ENCODE measurements around the gene RASL10B.

The RASL10B gene

GRCh38 chr17:35765756-35766488 is 34.5 kb downstream of the RASL10B start:
- DNase-seq (ENCODE audit: low read depth): no peak

DNA sequence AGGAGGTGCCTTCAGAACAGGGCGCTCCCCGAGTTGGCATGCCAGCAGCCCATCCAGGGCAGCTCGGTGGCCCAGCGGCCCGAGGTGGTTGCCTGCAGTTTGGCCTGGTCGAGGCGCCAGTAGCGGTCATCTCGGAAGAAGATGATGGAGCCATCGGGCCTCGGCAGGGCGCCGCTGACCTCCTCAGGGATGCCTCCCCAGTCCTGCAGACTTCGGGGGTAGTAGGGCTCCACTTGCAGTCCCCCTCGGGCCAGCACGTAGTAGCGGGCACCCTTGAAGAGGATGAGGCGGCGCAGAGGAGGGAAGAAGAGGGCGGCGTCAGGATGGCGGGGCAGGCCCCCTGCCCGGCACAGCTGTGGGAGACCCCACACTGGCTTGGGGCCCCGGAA is 35.0 kb downstream of the RASL10B start:
- DNase-seq (ENCODE audit: low read depth): no peak

DNA sequence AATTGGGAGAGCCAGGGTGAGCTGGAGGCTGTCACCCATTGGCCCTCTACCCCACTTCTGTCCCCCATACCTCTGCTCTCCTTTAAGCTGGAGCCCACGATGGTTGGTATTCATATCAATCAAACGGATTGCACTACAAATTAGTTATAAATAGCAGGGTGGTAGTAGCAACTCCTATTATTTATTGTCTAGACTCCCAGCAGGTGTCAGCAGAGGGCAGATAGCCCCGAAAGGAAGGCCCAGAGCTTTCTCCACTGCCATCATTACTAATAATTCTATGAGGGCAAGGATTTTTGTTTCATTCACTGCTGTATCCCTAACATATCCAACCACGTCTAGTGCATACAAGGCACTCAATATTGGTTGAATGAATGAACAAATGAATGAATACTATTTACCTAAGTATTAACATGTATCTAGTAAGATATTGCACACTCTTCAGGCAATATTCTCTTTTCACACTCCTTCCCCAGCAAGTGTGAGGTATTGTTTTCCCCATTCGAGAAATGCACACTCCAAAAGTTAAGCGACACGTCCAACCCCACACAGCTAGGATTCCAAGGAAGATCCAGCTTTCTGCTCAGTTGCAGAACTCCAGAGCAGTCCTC is 35.6 kb downstream of the RASL10B start:
- no peak for DNase-seq (ENCODE audit: low read depth)

DNA sequence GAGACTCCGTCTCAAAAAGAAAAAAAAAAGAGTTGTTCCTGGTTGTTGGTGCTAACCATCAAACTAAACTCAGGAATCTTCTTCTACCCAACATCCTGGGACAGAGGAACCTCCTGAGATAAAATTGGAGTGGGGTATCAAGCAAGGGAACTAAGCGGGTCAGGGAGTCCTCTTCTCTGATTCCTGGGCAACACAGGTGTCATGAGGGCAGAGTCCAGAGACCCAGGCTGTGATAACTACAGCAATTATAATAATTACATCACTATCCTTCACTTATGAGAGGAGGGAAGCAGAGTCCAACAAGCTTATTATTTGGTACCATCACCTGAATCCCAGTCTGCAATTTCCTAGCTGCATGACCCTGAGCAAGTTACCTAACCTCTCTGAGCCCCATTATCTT is 37.4 kb downstream of the RASL10B start:
- DNase-seq (ENCODE audit: low read depth): no peak

- no peak for DNase-seq (ENCODE audit: low read depth)
Measured at GRCh38 chr17:35769895-35770486, 38.6 kb downstream of the RASL10B start.

DNA sequence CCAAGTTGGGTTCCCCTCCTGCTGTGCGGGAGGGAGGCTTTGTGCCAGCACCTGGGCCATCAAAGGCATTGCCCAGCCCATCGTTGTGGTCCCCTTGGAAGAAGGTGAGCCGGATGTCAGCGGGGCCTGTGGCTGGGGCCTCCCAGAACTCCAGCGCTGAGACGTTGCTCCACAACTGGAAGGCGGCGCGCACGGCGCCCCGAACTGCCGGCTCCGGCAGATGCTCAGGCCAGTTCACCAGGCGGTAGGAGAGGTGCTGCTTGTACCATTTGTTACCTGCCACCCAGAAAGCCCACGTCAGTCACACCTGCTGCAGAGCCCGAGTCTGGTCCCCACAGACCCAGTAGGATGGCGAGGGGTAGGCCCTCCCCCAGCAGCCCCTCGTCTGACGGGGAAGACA is 41.7 kb downstream of the RASL10B start:
- DNase-seq (ENCODE audit: low read depth): no peak

DNA sequence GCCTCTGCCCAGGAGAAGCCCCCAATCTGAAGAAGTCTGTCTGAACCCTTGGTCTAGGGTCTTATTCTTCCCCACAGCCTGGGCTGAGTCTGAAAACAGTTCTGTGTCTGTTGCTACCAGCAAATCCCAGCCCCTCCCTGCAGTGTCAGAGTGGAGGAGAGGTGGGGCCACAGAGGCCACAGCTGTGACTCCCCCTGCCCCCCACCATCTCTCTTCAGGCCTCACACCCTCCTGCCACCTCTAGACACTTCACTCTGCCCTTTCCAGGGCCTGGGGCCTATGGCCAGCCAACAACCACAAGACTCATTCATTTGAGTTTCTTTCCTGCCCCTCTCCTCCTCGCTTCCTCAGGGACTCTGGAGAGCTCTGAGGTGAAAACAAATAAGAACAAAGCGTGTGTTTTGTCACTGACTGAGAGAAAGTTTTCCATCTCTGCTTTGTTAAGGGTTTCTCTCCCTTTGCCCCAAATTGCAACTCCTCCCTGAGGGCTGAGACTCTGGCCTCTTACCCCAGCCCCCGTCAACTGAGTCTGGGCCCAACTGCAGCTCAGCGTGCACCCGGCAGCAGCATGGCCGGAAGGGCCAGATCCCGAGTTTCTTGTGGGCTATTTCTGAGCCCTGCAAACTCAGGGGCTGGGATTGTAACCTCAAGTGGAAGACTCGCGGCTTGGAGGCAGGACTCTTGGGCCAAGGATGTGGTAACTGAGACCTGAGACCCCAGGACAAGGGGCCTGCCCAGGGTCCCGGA is 42.4 kb downstream of the RASL10B start:
- no peak for DNase-seq (ENCODE audit: low read depth)

DNA sequence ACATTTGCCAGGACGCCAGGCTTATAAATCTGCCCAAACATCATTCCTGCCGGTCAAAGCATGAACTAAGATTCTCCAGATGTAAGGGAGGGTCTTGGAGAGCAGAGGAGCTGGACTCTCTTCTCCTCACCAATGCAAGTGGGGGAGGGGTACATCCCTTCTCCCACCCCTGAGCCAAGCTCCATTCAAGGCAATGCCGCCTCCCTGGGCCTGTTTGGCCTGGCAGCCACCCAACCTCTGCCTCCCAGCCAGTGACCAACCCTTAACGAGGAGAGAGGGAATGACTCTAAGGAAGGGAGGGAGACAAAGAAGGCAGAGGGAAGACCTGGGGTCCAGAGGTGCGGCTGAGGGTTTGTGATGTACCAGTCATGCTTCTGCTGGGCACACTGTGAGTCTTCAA is 43.1 kb downstream of the RASL10B start:
- no peak for DNase-seq (ENCODE audit: low read depth)

- DNase-seq (ENCODE audit: low read depth): no peak
Measured at GRCh38 chr17:35775039-35775438, 43.6 kb downstream of the RASL10B start.

DNA sequence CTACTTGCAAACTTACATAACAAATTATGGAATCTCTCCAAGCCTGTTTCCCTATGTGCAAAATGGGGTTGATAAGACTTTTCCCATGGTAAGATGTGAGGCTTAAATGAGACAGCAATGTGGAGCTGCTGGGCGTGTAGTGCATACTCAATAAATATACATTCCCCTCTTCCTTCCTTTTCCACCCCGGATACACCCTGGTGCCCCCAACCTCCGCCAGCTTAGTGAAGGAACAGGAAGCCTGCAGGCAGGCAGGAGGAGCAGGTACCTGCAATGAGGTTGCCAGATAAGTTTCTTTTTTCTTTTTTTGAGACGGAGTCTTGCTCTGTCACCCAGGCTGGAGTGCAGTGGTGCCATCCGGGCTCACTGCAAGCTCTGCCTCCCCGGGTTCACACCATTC is 44.1 kb downstream of the RASL10B start:
- DNase-seq (ENCODE audit: low read depth): no peak

GRCh38 chr17:35778641-35779196 is 47.3 kb downstream of the RASL10B start:
- DNase-seq (ENCODE audit: low read depth): no peak

DNA sequence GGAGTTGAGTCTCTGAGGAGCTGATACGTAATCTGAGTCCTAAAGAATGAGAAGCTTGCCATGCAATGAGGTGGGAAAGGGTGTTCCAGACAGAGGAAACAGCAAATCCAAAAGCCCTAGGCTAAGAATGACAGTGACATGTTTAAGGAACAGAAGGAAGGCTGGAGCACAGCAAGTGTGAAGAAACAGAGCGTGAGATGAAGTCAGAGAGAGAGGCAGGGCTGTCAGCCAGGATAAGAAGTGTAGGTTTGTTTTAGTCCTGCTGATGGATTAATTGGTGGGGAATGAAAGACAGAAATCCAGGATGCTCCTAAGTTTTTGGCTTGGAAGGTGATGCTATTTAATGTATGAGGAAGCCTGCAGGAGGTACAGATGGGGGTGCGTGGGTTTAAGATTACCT is 49.5 kb downstream of the RASL10B start:
- no peak for DNase-seq (ENCODE audit: low read depth)

GRCh38 chr17:35784895-35785294 is 53.5 kb downstream of the RASL10B start:
- DNase-seq (ENCODE audit: low read depth): no peak

DNA sequence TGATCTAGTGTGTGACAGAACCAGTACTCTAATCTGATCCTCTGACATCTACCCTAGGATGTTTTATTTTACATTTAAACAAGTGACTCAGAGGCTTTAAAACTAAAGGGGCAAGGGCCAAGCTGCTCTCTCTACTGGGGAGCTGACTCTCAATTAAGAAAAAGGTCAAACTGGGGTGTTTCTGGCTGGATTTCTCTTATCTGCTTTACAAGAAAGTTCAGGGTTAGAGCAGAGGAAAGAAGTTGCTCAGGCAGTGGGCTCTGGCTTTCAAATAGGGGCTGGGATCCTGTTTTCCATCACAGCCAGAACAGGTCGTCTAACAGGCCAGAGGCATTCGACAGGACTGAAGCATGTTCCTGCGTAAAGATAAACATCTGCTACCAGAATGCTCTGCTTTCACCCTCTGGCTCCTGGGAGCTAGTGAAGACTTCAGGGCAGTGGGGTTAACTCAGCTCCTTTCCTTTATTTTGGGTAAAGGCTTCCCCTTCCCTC is 55.5 kb downstream of the RASL10B start:
- DNase-seq (ENCODE audit: low read depth): no peak

- no peak for DNase-seq (ENCODE audit: low read depth)
Measured at GRCh38 chr17:35788477-35789368, 57.3 kb downstream of the RASL10B start.

DNA sequence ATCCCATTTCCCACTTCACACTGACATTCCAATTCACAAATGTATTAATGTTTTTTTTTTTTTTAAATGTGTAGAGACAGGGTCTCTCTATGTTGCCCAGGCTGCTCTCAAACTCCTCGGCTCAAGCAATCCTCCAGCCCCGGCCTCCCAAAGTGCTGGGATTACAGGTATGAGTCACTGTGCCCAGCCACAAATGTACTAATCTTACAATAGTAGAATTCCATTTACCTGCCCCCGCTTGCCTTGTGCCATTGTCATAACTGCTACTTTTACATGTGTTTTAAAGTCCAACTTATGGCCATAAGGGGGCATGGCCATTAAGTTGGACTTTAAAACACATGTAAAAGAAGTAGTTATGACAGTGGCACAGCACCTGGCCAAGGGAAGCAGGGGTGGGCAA is 59.4 kb downstream of the RASL10B start:
- DNase-seq (ENCODE audit: low read depth): no peak

- no peak for DNase-seq (ENCODE audit: low read depth)
Measured at GRCh38 chr17:35791681-35792350, 60.4 kb downstream of the RASL10B start.
